Jurkat, Clone E6-1 (cell line): Measurements from ENCODE around the gene CLCN6.

Source experiments
- DNase-seq: peaks from one replicate; pipeline ENCODE4 v3.0.0-alpha.2; 2011; ENCODE audit warnings: low read depth, low spot score
- H3K4me3 ChIP-seq: 2 replicates; pipeline ENCODE4 v1.5.1; 2011; ENCODE audit warnings: mild to moderate bottlenecking, low read length, control low read depth, moderate library complexity

The CLCN6 gene

DNA sequence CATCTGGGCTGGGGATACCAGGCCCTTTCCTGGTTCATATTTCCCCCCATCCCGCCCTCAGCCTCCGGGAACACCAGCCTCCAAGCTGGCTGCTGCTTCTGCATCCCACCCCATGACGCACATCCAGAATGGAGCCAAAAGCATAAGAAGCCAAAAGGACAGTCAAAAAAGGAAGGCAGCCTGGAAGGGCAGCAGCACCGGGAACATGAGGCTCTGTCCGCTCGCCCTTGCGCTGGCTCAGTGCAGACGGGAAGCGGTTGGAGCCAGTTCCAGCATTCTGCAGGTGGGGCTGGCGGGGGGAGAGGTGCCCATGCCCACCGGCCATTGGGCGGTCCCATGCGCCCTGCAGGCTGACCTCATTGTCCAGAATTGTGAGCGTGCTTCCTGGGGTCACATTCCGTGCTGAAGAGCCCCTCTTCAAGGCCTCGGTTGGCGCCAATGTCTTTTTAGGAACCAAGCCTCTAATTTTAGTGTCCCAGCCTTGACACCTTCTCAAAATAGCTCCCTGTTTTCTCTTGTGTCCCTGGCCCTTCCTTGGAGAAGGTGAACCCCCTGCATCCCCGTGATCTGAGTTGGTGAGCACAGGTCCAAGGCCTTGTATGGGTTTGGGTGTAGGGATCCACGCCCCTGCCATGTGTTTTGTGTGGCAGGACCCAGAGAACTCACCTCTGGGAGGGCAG, 81.1 kb downstream of the CLCN6 start:
- H3K4me3 ChIP-seq: no peak overlapping the region
- DNase-seq: no peak

DNA sequence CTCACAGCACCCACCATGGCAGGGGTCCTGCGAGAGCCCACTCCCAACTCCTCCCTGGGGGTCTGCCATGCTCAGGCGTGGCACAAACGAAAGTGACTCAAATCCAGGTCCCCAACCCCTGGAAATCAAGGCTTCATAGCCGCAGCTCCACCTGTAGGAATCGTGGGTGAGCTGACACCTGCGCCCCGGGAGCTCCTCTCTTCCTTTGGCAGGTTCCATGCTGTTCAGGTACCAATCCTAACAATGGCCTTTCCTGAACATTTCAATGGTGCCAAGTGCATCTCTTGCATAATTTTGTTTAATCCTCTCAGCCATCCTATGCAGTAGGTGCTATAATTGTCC, 81.6 kb downstream of the CLCN6 start:
- H3K4me3 ChIP-seq: no peak overlapping the region
- no peak for DNase-seq

DNA sequence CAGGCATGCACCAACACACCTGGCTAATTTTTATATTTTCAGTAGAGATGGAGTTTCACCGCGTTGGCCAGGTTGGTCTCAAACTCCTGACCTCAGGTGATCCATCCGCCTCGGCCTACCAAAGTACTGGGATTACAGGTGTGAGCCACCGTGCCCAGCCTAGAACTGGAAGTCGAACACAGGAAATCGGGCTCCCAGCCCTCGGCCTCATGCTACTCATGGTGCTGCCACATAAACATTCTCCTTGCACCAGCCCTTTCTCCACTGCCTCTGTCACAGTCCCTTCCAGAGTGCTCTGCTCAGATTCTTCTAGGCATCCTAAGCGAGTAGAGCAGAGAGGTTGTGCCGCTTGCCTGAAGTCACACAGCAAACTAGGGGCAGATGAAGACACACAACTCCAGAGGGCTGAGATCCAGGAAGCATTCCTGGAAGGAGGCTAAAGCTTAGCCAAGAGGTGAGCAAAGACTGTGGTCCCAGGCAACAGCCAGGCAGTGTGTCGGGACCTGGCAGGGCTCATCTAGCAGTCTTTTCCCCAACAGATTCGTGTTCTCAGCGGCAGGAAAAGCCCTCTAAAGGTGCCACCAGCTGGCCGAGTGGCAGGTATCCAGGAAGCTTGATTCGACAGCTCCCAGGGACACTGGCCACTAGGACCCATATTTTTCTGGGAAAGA, 82.3 kb downstream of the CLCN6 start:
- H3K4me3 ChIP-seq: no peak overlapping the region
- DNase-seq: no peak

DNA sequence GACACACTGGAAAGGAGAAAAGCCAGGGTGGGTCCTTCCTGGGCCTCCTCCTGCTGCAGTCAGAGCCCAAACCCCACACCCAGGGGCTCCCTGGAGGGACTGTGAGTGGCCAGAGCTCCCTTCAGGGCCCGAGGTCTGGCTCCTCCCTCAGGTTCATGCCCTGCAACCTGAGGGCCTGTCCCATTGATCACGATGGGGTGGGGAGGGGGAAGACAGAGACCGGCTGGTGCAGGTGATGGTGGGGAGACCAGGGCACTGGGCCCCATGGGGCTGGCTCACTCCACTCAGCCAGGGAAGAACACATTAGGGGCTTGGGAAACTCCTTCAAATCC, 82.9 kb downstream of the CLCN6 start:
- no peak overlapping the region for H3K4me3 ChIP-seq
- DNase-seq: no peak

DNA sequence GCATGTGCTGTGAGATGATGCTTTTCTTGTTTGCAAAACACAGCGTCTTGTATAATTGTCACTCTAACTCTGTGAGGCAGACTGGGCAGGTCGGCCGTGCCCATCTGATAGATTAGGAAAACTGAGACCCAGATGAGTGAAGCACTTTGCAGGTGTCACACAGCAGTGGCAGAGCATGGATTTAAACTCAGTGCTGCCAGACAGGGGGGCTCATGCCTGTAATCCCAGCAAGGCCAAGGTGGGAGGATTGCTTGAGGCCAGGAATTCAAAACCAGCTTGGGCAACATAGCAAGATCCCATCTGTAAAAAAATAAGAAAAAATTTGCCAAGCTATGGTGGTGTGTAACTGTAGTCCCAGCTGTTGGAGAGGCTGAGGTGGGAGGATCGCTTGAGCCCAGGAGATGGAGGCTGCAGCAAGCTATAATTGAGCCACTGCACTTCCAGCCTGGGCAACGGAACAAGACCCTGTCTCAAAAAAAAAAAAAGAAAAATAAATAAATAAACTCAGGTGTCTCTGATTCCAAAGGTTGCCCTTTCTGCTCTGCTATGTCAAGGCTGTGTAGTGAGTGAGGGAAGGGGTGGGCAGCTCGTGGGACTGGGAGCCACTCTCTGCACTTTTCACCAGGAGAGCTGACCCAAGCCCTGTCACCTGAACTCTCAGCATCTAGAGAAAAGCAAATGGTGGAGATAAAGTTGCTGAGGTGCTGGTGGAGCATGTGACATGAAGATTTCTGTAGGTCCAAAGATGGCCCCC, 85.6 kb downstream of the CLCN6 start:
- no peak for DNase-seq
- H3K4me3 ChIP-seq: no peak overlapping the region
